SK-N-SH treated with all-trans-retinoic acid at 6 μM for 48 hours (cell line): ENCODE data around the gene ROCK1.
"Not testable (repeated sequence)": the region's sequence is repeated elsewhere in the genome, so short reads cannot be mapped to it uniquely, and the experiment has no call there.

ENCODE experiments used
- ATAC-seq: fragments of 200-7000 bp; cut with Tn5 transposase; 3 replicates; pipeline ENCODE4 v1.9.1; 2020; ENCODE audit warnings: mild to moderate bottlenecking, moderate library complexity
- ARNTL ChIP-seq: fragments of 450-650 bp; formaldehyde crosslinking; IDR thresholded peaks from 2 replicates; pipeline ENCODE4 v1.5.0; 2020; ENCODE audit warnings: low read depth, mild to moderate bottlenecking, moderate library complexity, borderline replicate concordance
- BACH2 ChIP-seq: fragments of 250-450 bp; sonication (Bioruptor Pico); IDR thresholded peaks from 2 replicates; pipeline ENCODE4 v1.9.0; 2021; ENCODE audit warnings: mild to moderate bottlenecking, borderline replicate concordance
- CSDC2 ChIP-seq: fragments of 250-450 bp; sonication (Bioruptor Pico); IDR thresholded peaks from 2 replicates; pipeline ENCODE4 v1.5.0; 2020; ENCODE audit warnings: mild to moderate bottlenecking, moderate library complexity
- ESRRG ChIP-seq: fragments of 250-450 bp; sonication (Bioruptor Pico); IDR thresholded peaks from 2 replicates; pipeline ENCODE4 v1.6.1; 2021; ENCODE audit warnings: mild to moderate bottlenecking
- GLIS3 ChIP-seq: fragments of 250-450 bp; sonication (Bioruptor Pico); IDR thresholded peaks from 2 replicates; pipeline ENCODE4 v1.5.0; 2020; ENCODE audit warnings: mild to moderate bottlenecking, moderate library complexity
- ISL1 ChIP-seq: fragments of 250-450 bp; sonication (Bioruptor Pico); IDR thresholded peaks from 2 replicates; pipeline ENCODE4 v2.1.2; 2022; ENCODE audit warnings: mild to moderate bottlenecking, moderate library complexity
- OSR1 ChIP-seq: fragments of 250-450 bp; sonication (Bioruptor Pico); IDR thresholded peaks from 2 replicates; pipeline ENCODE4 v1.8.0; 2022; ENCODE audit warnings: moderate library complexity, mild to moderate bottlenecking, inconsistent platforms
- PPARA ChIP-seq: fragments of 250-450 bp; sonication (Bioruptor Pico); IDR thresholded peaks from 2 replicates; pipeline ENCODE4 v1.5.0; 2020; ENCODE audit warnings: mild to moderate bottlenecking, borderline replicate concordance
- RARB ChIP-seq: fragments of 250-450 bp; sonication (Bioruptor Pico); IDR thresholded peaks from 2 replicates; pipeline ENCODE4 v1.8.0; 2021; ENCODE audit warnings: mild to moderate bottlenecking, moderate library complexity
- SNAI2 ChIP-seq: fragments of 250-450 bp; sonication (Bioruptor Pico); IDR thresholded peaks from 2 replicates; pipeline ENCODE4 v1.5.0; 2020; ENCODE audit warnings: mild to moderate bottlenecking, moderate library complexity
- TCF4 ChIP-seq: fragments of 250-450 bp; sonication (Bioruptor Pico); IDR thresholded peaks from 2 replicates; pipeline ENCODE4 v1.8.0; 2021; ENCODE audit warnings: mild to moderate bottlenecking, moderate library complexity, borderline replicate concordance
- TOX ChIP-seq: fragments of 250-450 bp; sonication (Bioruptor Pico); IDR thresholded peaks from 2 replicates; pipeline ENCODE4 v1.8.0; 2021; ENCODE audit warnings: mild to moderate bottlenecking, moderate library complexity, borderline replicate concordance
- ZC3H10 ChIP-seq: fragments of 250-450 bp; sonication (Bioruptor Pico); IDR thresholded peaks from 2 replicates; pipeline ENCODE4 v1.5.1; 2021; ENCODE audit warnings: mild to moderate bottlenecking, moderate library complexity
- ZFP3 ChIP-seq: fragments of 250-450 bp; sonication (Bioruptor Pico); IDR thresholded peaks from 2 replicates; pipeline ENCODE4 v1.5.0; 2020; ENCODE audit warnings: mild to moderate bottlenecking, moderate library complexity
- ZFP30 ChIP-seq: fragments of 450-650 bp; formaldehyde crosslinking; IDR thresholded peaks from 2 replicates; pipeline ENCODE4 v1.5.0; 2022; ENCODE audit warnings: mild to moderate bottlenecking, moderate library complexity
- ZNF565 ChIP-seq: fragments of 450-650 bp; formaldehyde crosslinking; conservative IDR thresholded peaks from 2 replicates; pipeline ENCODE4 v1.5.0; 2020; ENCODE audit warnings: low read depth, mild to moderate bottlenecking, moderate library complexity
- ZNF70 ChIP-seq: fragments of 450-650 bp; formaldehyde crosslinking; IDR thresholded peaks from 2 replicates; pipeline ENCODE4 v1.5.0; 2020; ENCODE audit warnings: mild to moderate bottlenecking, moderate library complexity
- ZNF8 ChIP-seq: fragments of 450-650 bp; formaldehyde crosslinking; IDR thresholded peaks from 2 replicates; pipeline ENCODE4 v1.5.0; 2020; ENCODE audit warnings: mild to moderate bottlenecking, moderate library complexity
- TF ChIP-seq, protein P1 (sequence below): fragments of 250-450 bp; sonication (Bioruptor Pico); IDR thresholded peaks from 2 replicates; pipeline ENCODE4 v1.8.0; 2021; ENCODE audit warnings: low read depth, mild to moderate bottlenecking, moderate library complexity, borderline replicate concordance
- TF ChIP-seq, protein P2 (sequence below): fragments of 250-450 bp; sonication (Bioruptor Pico); IDR thresholded peaks from 2 replicates; pipeline ENCODE4 v1.5.1; 2021; ENCODE audit warnings: mild to moderate bottlenecking, moderate library complexity
- TF ChIP-seq, protein P3 (sequence below): fragments of 250-450 bp; sonication (Bioruptor Pico); IDR thresholded peaks from 2 replicates; pipeline ENCODE4 v1.5.0; 2020; ENCODE audit warnings: mild to moderate bottlenecking, moderate library complexity
- TF ChIP-seq, protein P4 (sequence below): fragments of 250-450 bp; sonication (Bioruptor Pico); IDR thresholded peaks from 2 replicates; pipeline ENCODE4 v1.8.0; 2020; ENCODE audit warnings: mild to moderate bottlenecking, moderate library complexity, borderline replicate concordance
- TF ChIP-seq, protein P5 (sequence below): fragments of 250-450 bp; sonication (Bioruptor Pico); IDR thresholded peaks from 2 replicates; pipeline ENCODE4 v1.5.1; 2020; ENCODE audit warnings: low read depth, mild to moderate bottlenecking, moderate library complexity

Gene ROCK1

GRCh38 chr18:21038201-21038600 is 73.4 kb downstream of the ROCK1 start:
- ATAC-seq, result no peak
- TF ChIP-seq BACH2 (no peak), ZC3H10 (CRISPR knock-in tag) (no peak), CSDC2 (no peak), ISL1 (CRISPR knock-in tag) (no peak), PPARA (no peak), RARB (CRISPR knock-in tag) (no peak), TOX (CRISPR knock-in tag) (no peak), ZNF8 (CRISPR knock-in tag) (no peak), SNAI2 (CRISPR knock-in tag) (no peak), ESRRG (CRISPR knock-in tag) (no peak), ZNF565 (CRISPR knock-in tag) (no peak), ZNF70 (CRISPR knock-in tag) (no peak), ARNTL (CRISPR knock-in tag) (no peak), TCF4 (no peak), ZFP3 (no peak)
- TF ChIP-seq, protein P1, sequence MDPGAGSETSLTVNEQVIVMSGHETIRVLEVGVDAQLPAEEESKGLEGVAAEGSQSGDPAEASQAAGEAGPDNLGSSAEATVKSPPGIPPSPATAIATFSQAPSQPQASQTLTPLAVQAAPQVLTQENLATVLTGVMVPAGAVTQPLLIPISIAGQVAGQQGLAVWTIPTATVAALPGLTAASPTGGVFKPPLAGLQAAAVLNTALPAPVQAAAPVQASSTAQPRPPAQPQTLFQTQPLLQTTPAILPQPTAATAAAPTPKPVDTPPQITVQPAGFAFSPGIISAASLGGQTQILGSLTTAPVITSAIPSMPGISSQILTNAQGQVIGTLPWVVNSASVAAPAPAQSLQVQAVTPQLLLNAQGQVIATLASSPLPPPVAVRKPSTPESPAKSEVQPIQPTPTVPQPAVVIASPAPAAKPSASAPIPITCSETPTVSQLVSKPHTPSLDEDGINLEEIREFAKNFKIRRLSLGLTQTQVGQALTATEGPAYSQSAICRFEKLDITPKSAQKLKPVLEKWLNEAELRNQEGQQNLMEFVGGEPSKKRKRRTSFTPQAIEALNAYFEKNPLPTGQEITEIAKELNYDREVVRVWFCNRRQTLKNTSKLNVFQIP, result no peak
- TF ChIP-seq, protein P2, sequence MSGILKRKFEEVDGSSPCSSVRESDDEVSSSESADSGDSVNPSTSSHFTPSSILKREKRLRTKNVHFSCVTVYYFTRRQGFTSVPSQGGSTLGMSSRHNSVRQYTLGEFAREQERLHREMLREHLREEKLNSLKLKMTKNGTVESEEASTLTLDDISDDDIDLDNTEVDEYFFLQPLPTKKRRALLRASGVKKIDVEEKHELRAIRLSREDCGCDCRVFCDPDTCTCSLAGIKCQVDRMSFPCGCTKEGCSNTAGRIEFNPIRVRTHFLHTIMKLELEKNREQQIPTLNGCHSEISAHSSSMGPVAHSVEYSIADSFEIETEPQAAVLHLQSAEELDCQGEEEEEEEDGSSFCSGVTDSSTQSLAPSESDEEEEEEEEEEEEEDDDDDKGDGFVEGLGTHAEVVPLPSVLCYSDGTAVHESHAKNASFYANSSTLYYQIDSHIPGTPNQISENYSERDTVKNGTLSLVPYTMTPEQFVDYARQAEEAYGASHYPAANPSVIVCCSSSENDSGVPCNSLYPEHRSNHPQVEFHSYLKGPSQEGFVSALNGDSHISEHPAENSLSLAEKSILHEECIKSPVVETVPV (CRISPR knock-in tag), result no peak
- TF ChIP-seq, protein P3, sequence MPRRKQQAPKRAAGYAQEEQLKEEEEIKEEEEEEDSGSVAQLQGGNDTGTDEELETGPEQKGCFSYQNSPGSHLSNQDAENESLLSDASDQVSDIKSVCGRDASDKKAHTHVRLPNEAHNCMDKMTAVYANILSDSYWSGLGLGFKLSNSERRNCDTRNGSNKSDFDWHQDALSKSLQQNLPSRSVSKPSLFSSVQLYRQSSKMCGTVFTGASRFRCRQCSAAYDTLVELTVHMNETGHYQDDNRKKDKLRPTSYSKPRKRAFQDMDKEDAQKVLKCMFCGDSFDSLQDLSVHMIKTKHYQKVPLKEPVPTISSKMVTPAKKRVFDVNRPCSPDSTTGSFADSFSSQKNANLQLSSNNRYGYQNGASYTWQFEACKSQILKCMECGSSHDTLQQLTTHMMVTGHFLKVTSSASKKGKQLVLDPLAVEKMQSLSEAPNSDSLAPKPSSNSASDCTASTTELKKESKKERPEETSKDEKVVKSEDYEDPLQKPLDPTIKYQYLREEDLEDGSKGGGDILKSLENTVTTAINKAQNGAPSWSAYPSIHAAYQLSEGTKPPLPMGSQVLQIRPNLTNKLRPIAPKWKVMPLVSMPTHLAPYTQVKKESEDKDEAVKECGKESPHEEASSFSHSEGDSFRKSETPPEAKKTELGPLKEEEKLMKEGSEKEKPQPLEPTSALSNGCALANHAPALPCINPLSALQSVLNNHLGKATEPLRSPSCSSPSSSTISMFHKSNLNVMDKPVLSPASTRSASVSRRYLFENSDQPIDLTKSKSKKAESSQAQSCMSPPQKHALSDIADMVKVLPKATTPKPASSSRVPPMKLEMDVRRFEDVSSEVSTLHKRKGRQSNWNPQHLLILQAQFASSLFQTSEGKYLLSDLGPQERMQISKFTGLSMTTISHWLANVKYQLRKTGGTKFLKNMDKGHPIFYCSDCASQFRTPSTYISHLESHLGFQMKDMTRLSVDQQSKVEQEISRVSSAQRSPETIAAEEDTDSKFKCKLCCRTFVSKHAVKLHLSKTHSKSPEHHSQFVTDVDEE (CRISPR knock-in tag), result no peak
- TF ChIP-seq, protein P4, sequence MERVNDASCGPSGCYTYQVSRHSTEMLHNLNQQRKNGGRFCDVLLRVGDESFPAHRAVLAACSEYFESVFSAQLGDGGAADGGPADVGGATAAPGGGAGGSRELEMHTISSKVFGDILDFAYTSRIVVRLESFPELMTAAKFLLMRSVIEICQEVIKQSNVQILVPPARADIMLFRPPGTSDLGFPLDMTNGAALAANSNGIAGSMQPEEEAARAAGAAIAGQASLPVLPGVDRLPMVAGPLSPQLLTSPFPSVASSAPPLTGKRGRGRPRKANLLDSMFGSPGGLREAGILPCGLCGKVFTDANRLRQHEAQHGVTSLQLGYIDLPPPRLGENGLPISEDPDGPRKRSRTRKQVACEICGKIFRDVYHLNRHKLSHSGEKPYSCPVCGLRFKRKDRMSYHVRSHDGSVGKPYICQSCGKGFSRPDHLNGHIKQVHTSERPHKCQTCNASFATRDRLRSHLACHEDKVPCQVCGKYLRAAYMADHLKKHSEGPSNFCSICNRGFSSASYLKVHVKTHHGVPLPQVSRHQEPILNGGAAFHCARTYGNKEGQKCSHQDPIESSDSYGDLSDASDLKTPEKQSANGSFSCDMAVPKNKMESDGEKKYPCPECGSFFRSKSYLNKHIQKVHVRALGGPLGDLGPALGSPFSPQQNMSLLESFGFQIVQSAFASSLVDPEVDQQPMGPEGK (CRISPR knock-in tag), result no peak
- TF ChIP-seq, protein P5, sequence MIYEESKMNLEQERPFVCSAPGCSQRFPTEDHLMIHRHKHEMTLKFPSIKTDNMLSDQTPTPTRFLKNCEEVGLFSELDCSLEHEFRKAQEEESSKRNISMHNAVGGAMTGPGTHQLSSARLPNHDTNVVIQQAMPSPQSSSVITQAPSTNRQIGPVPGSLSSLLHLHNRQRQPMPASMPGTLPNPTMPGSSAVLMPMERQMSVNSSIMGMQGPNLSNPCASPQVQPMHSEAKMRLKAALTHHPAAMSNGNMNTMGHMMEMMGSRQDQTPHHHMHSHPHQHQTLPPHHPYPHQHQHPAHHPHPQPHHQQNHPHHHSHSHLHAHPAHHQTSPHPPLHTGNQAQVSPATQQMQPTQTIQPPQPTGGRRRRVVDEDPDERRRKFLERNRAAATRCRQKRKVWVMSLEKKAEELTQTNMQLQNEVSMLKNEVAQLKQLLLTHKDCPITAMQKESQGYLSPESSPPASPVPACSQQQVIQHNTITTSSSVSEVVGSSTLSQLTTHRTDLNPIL (CRISPR knock-in tag), result no peak
- TF ChIP-seq, all 23 proteins: peak for 0

DNA sequence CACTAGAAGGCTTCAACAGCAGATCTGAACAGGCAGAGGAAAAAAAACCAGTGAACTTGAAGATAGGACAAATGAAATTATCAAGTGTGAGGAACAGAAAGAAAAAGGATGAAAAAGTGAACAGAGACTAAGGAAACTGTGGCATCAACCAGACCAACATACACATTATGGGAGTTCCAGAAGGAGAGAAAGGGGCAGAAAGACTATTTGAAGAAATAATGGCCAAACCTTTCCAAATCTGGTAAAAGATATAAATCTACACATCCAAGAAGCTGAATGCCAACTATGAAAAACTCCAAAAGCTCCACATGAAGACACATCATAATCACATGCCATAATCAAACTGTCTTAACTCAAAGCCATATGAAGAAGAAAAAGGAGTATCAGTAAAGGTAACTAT is 79.8 kb downstream of the ROCK1 start:
- no peak for TF ChIP-seq GLIS3 (CRISPR knock-in tag)
- no peak for TF ChIP-seq RARB (CRISPR knock-in tag)
- no peak for TF ChIP-seq PPARA
- TF ChIP-seq, protein P4 (CRISPR knock-in tag), result no peak
- no peak for TF ChIP-seq ZFP30 (CRISPR knock-in tag)
- no peak for TF ChIP-seq ZNF8 (CRISPR knock-in tag)
- no peak for TF ChIP-seq TCF4
- no peak for TF ChIP-seq ISL1 (CRISPR knock-in tag)
- TF ChIP-seq SNAI2 (CRISPR knock-in tag), result no peak
- no peak for TF ChIP-seq ZNF70 (CRISPR knock-in tag)
- TF ChIP-seq, protein P2 (CRISPR knock-in tag), result no peak
- TF ChIP-seq ESRRG (CRISPR knock-in tag), result no peak
- no peak for TF ChIP-seq ZFP3
- no peak for TF ChIP-seq ZC3H10 (CRISPR knock-in tag)
- TF ChIP-seq ARNTL (CRISPR knock-in tag), result no peak
- TF ChIP-seq ZNF565 (CRISPR knock-in tag), result no peak
- no peak for TF ChIP-seq OSR1 (CRISPR knock-in tag)
- TF ChIP-seq, protein P1, result no peak
- no peak for ATAC-seq

GRCh38 chr18:21018257-21018656 is 93.4 kb downstream of the ROCK1 start:
- ATAC-seq, result not testable (repeated sequence)
